ENCODE data around the gene PLPP1.

The PLPP1 gene

GRCh38 chr5:55551904-55552303 is 17.1 kb upstream of the PLPP1 start:
- no peak for TF ChIP-seq CTCF (IDR thresholded peaks at IDR 0.05; ENCODE audit: insufficient read depth, low read length, missing control alignments)
- no peak overlapping the region for H3K4me3 ChIP-seq (ENCODE audit: low read depth, low read length)
- DNase-seq (ENCODE audit: low read depth, low spot score): no peak
- POLR2A ChIA-PET: no interaction called here
- CTCF ChIA-PET: no interaction called here

DNA sequence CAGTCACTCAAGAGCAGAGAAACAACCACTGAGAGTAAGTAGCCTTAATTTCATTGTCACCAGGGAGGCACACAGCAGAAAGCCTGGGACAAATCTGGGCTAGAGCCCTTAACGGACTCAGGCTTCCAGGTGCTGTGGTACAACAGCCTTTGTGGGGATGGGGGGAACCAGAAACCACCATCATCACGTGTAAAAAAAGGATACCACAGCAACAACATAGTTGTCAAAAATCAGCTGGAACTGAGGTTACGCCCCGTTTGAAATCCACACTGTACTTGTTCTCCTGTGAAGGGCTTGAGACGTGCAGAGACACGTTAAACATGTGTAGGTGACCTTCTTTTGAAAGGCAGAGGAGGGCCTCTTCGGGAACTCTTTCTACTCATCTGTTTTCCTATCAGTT is 16.6 kb upstream of the PLPP1 start:
- CTCF ChIA-PET: no interaction called here
- POLR2A ChIA-PET: no interaction called here
- no peak for DNase-seq (ENCODE audit: low read depth, low spot score)
- TF ChIP-seq CTCF (IDR thresholded peaks at IDR 0.05; ENCODE audit: insufficient read depth, low read length, missing control alignments): no peak
- H3K4me3 ChIP-seq (ENCODE audit: low read depth, low read length): no peak overlapping the region

DNA sequence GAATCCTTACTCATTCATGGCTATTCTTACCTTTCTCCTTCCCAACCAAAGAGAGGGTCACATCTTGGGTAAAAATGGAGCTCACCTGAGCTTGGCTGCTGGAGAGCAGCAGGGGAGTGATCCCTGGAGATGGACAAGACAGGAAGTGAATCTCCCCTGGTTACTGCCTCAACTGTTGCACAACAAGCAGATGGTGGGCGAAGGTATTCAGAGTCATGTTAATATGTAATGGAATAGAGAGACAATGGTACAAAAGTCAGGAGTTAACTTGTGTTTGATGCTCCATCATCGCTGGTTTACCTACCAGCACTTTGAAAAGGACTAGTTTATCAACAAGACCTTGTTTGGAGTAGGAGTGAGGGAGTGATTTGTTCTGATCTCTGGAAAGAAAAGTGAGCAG is 13.0 kb upstream of the PLPP1 start:
- POLR2A ChIA-PET: interaction anchor here (0.9 kb wide), 1 partner anchor 22 kb away, joined by 3 read pairs; no protein-coding TSS in a partner anchor
- CTCF ChIA-PET: interaction anchor here (1.5 kb wide), 1 partner anchor 15 kb away, joined by 3 read pairs; no protein-coding TSS in a partner anchor
- TF ChIP-seq CTCF (IDR thresholded peaks at IDR 0.05; ENCODE audit: insufficient read depth, low read length, missing control alignments): no peak
- no peak overlapping the region for H3K4me3 ChIP-seq (ENCODE audit: low read depth, low read length)
- DNase-seq (ENCODE audit: low read depth, low spot score): no peak

- POLR2A ChIA-PET: no interaction called here
- CTCF ChIA-PET: interaction anchor here (1.5 kb wide), 1 partner anchor 16 kb away, joined by 3 read pairs; no protein-coding TSS in a partner anchor
- H3K4me3 ChIP-seq (ENCODE audit: low read depth, low read length): no peak overlapping the region
These were observed 12.2 kb upstream of the PLPP1 start for GRCh38 chr5:55546947-55547346.

GRCh38 chr5:55544341-55544740 is 9.6 kb upstream of the PLPP1 start:
- no peak overlapping the region for H3K4me3 ChIP-seq (ENCODE audit: low read depth, low read length)
- DNase-seq (ENCODE audit: low read depth, low spot score): no peak
- TF ChIP-seq CTCF (IDR thresholded peaks at IDR 0.05; ENCODE audit: insufficient read depth, low read length, missing control alignments): no peak
- ChIA-PET CTCF (interaction anchor here (1.9 kb wide), 1 partner anchor 147 kb away, joined by 4 read pairs; no protein-coding TSS in a partner anchor), POLR2A (no interaction called here)

More at GRCh38 chr5:55546947-55547346, 12.2 kb upstream of the PLPP1 start:
- no peak for TF ChIP-seq CTCF (IDR thresholded peaks at IDR 0.05; ENCODE audit: insufficient read depth, low read length, missing control alignments)
- DNase-seq (ENCODE audit: low read depth, low spot score): no peak

DNA sequence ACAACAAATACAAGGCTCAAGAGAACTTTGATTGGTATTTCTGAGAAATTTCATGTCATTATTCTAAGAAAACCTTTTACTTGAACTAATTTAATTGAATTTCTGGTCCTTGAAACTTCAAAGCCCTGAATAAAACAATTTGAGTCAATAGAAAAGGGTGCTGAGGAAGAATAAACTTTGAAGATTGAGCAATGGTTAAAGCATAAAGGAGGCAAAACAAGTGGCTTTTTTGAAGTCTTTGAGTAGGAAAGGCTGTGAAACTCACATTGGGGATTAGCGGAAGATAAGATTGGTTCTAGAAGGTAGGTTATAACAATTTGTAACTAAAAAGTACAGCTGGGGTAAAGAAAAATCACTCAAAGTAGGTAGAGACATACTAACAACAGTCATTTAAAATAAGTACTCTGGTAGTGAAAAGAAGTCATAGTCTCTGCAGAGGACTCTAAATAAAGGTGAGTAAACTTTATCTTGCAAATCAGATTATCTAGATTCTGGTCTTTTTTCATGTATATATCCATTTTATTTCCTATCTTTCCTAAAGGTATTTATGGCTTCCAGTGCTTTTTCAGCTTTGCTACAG is 6.4 kb upstream of the PLPP1 start:
- H3K4me3 ChIP-seq (ENCODE audit: low read depth, low read length): no peak overlapping the region
- DNase-seq (ENCODE audit: low read depth, low spot score): no peak
- no peak for TF ChIP-seq CTCF (IDR thresholded peaks at IDR 0.05; ENCODE audit: insufficient read depth, low read length, missing control alignments)
- ChIA-PET POLR2A (no interaction called here), CTCF (interaction anchor here (0.7 kb wide), 1 partner anchor 235 kb away, joined by 3 read pairs; no protein-coding TSS in a partner anchor)
